HUES6 (cell line): ENCODE data around the gene INF2.
"Not testable (repeated sequence)": the region's sequence is repeated elsewhere in the genome, so short reads cannot be mapped to it uniquely, and the experiment has no call there.

ENCODE experiments used
- H3K27ac ChIP-seq: 2 replicates; pipeline ENCODE4 v1.7.0; 2013; ENCODE audit warnings: low read depth, mild to moderate bottlenecking, low read length, inconsistent platforms
- H3K27me3 ChIP-seq: 2 replicates; pipeline ENCODE4 v1.6.1; 2013; ENCODE audit warnings: low read length; ENCODE audit not compliant: control insufficient read depth, insufficient read depth
- H3K36me3 ChIP-seq: 2 replicates; pipeline ENCODE4 v1.6.1; 2013; ENCODE audit warnings: low read length; ENCODE audit not compliant: control insufficient read depth, insufficient read depth
- H3K4me1 ChIP-seq: 2 replicates; pipeline ENCODE4 v1.6.1; 2013; ENCODE audit warnings: low read length; ENCODE audit not compliant: control insufficient read depth, insufficient read depth
- H3K4me3 ChIP-seq: 2 replicates; pipeline ENCODE4 v1.5.1; 2013; ENCODE audit warnings: low read depth, low read length
- H3K9ac ChIP-seq: one replicate; pipeline ENCODE4 v1.6.1; 2013; ENCODE audit warnings: mild to moderate bottlenecking, low read length
- H3K9me3 ChIP-seq: 2 replicates; pipeline ENCODE4 v1.6.1; 2013; ENCODE audit warnings: low read depth, low read length; ENCODE audit not compliant: control insufficient read depth, insufficient read depth

The INF2 gene

GRCh38 chr14:104657563-104658324, 31.7 kb upstream of the INF2 start:
- 0 out of 2 replicates have a peak, but pooled peaks cover 5% of the 10 kb centered on the region for H3K27me3 ChIP-seq
- H3K36me3 ChIP-seq = no peaks in the 10 kb centered on the region
- no peak overlapping the region for H3K9ac ChIP-seq
- H3K4me1 ChIP-seq = peaks cover 10% of the 10 kb centered on the region
- peaks cover 25% of the 10 kb centered on the region for H3K9me3 ChIP-seq
- no peak overlapping the region for H3K4me3 ChIP-seq
- H3K27ac ChIP-seq = no peak overlapping the region

DNA sequence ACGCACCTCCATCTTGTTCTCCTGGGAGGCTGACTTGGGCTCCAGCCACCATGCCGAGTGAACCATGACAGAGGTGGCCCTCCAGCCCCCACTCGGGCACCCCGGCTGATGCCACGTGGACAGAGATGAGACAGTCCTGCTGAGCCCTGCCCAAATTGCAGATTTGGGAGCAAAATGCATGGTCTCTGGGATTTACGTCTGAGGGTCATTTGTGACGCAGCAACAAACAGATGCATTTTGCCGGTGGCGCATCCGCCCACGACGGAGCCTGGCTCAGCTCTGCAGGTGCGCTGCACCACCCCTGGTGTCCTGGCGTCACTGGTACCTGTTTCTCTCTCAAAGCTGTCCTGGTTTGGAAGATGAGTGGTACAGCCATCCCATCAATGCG, 31.1 kb upstream of the INF2 start:
- peaks cover 22% of the 10 kb centered on the region for H3K9me3 ChIP-seq
- H3K27me3 ChIP-seq = 0 out of 2 replicates have a peak, but pooled peaks cover 5% of the 10 kb centered on the region
- H3K36me3 ChIP-seq = no peaks in the 10 kb centered on the region
- H3K27ac ChIP-seq = no peak overlapping the region
- no peak overlapping the region for H3K9ac ChIP-seq
- H3K4me1 ChIP-seq = peaks cover 10% of the 10 kb centered on the region
- no peak overlapping the region for H3K4me3 ChIP-seq

DNA sequence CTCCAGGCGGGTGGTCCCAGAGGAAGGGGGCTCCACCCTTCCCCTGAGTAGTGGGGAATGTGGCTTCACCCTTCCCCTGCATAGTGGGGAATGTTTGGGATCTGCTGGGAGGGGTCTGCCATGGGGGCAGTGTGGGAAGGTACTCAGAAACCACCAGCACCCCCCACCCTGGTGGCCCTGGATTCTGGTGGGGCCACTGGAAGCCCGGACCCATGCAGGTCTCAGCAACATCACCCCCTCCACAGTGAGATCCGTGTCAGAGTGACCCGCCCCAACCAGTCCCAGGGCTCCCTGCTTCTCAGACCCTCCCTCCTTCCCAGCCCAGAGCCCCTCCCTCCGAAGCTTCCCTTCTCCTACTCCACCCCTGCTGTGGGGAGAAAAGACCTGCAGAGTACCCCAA, 30.3 kb upstream of the INF2 start:
- Histone ChIP-seq H3K4me1 (peaks cover 10% of the 10 kb centered on the region), H3K27me3 (0 out of 2 replicates have a peak, but pooled peaks cover 5% of the 10 kb centered on the region), H3K4me3 (no peak overlapping the region), H3K36me3 (no peaks in the 10 kb centered on the region), H3K9ac (no peak overlapping the region), H3K27ac (no peak overlapping the region), H3K9me3 (peaks cover 14% of the 10 kb centered on the region)

DNA sequence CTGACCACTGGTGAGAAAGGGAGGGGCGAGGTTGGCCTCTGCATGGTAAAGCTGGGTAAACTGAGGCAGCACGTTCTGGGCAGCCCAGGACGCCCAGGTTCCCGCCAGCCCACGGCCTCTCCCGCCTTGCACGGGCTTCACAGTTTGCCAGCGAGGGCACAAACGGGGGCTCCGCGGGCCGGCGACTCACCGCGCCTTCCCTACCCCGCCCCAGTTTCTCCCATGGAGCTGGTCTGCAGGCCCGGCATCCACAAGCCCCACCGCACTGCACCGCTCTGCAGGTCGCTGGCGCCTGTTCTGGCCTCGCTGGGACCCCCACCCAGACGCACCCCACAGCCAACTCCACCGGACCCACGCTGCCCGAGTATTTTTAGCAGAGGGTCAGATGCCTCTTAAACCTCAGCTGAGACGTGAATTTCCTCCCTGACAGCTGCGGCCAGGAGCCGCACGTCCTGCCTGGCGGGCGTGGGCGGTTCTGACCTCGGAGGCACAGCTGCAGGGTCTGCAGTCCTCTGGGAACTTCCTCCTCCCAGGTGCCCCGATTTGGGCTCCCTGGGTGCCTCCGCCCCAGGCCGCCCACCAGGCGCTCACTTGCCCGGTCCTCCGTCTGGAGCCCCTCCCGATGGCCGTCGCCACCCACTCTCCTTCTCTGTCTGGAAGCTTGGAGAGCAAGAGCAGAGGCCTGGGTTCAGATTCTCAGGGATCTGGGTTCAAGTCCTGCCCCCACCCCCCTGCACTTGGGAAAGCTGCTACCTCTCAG, 29.5 kb upstream of the INF2 start:
- Histone ChIP-seq H3K4me1 (peaks cover 10% of the 10 kb centered on the region), H3K27me3 (0 out of 2 replicates have a peak, but pooled peaks cover 5% of the 10 kb centered on the region), H3K4me3 (no peak overlapping the region)

GRCh38 chr14:104660597-104660996, 28.8 kb upstream of the INF2 start:
- H3K4me3 ChIP-seq = no peak overlapping the region
- H3K27me3 ChIP-seq = 0 out of 2 replicates have a peak, but pooled peaks cover under 1% of the 10 kb centered on the region
- no peak overlapping the region for H3K9ac ChIP-seq
- no peak overlapping the region for H3K27ac ChIP-seq
- peaks cover 15% of the 10 kb centered on the region for H3K4me1 ChIP-seq
- H3K36me3 ChIP-seq = no peaks in the 10 kb centered on the region
- H3K9me3 ChIP-seq = peaks cover 7% of the 10 kb centered on the region

More for the DNA sequence above, 29.5 kb upstream of the INF2 start:
- H3K9me3 ChIP-seq = peaks cover 12% of the 10 kb centered on the region
- no peaks in the 10 kb centered on the region for H3K36me3 ChIP-seq
- no peak overlapping the region for H3K9ac ChIP-seq
- no peak overlapping the region for H3K27ac ChIP-seq

GRCh38 chr14:104661086-104661485, 28.3 kb upstream of the INF2 start:
- Histone ChIP-seq H3K9ac (no peak overlapping the region), H3K27ac (no peak overlapping the region), H3K4me3 (no peak overlapping the region), H3K9me3 (peaks cover 4% of the 10 kb centered on the region; the same call in 1 of the 2 replicates), H3K4me1 (peaks cover 20% of the 10 kb centered on the region), H3K27me3 (no peaks in the 10 kb centered on the region), H3K36me3 (no peaks in the 10 kb centered on the region)

DNA sequence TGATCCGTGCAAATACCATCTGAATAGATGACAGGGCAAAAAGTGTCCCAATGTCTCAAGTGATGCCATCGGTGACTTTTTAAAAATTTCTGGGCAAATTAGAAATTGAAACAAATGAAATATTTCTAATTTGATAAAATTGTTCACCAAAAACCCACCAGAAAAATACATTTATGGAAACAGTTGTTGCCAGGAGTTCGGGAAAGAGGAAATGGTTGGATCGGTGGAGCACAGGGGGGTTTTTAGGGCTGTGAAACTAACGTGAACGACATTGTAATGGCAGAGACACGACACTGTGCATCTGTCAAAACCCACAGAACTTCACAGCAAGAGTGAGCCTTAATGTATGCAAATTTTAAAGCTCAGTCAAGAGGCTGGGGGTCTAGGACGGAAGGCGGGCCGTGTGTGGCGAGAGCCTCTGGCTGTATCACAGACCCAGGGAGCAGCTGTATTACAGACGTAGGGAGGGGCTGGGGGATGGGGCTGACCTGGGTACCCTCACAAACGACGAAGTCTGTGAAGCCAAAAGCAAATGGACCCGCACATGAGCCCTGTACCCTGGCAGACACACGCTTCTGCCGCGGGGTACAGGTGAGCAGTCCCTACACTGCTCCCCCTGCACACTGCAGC, 27.8 kb upstream of the INF2 start:
- H3K4me1 ChIP-seq = peaks cover 24% of the 10 kb centered on the region
- H3K27ac ChIP-seq, H3K27me3 ChIP-seq, H3K36me3 ChIP-seq, H3K9ac ChIP-seq, H3K4me3 ChIP-seq, H3K9me3 ChIP-seq: not testable (repeated sequence)

- H3K4me1 ChIP-seq = peaks cover 24% of the 10 kb centered on the region
- not testable (repeated sequence) for H3K36me3 ChIP-seq, H3K27me3 ChIP-seq, H3K4me3 ChIP-seq, H3K9ac ChIP-seq, H3K9me3 ChIP-seq, H3K27ac ChIP-seq
Observed at GRCh38 chr14:104662472-104662871, 26.9 kb upstream of the INF2 start.

DNA sequence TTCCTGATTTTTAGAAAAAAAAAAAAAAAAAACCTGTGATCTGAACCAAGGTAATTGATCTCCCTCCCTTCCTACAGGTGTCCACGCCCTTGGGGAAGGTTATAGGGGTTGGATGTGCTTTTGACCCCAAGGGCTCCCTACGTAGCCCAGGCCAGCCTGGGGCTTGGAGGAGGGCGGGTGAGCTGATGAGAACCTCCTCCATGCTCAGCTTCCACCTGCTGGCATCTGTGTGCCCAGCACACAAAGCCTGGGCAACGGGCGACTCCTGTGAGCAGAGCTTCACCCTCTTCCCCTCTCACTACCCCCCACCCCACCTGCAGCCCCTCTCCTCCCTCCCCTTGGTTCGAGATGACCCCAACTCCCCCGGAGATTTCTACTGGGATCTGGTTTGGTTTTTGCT, 25.3 kb upstream of the INF2 start:
- H3K27me3 ChIP-seq = no peaks in the 10 kb centered on the region
- H3K36me3 ChIP-seq = no peaks in the 10 kb centered on the region
- H3K4me1 ChIP-seq = peaks cover 24% of the 10 kb centered on the region
- H3K9ac ChIP-seq = no peak overlapping the region
- no peak overlapping the region for H3K27ac ChIP-seq
- no peak overlapping the region for H3K4me3 ChIP-seq
- peaks cover 4% of the 10 kb centered on the region; the same call in 1 of the 2 replicates for H3K9me3 ChIP-seq

DNA sequence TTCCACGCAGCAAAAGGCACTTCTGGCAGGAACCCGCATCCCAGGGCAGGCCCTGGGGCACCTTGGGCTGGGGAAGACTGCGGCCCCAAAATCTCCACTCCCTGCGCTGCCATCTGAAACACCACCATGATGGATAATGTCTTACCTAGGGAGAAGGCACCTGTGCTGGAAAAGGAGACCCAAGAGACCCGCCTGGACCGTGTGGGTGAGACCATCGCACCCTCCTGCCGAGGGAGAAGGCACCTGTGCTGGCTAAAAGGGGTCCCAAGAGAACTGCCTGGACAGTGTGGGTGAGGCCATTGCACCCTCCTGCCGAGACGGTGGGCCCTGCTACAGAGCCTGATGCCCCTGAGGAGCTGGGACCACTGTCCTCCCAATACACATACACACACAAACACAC, 24.8 kb upstream of the INF2 start:
- Histone ChIP-seq H3K9me3 (peaks cover 4% of the 10 kb centered on the region; the same call in 1 of the 2 replicates), H3K4me1 (peaks cover 22% of the 10 kb centered on the region), H3K36me3 (no peaks in the 10 kb centered on the region), H3K4me3 (no peak overlapping the region), H3K9ac (no peak overlapping the region), H3K27ac (no peak overlapping the region), H3K27me3 (no peaks in the 10 kb centered on the region)
